OCI-LY1 (cell line): ENCODE results near the gene NHSL2.

Source experiments
- H2AFZ ChIP-seq: fragments of 200-600 bp; sonication (generic), shearing (Covaris generic); 2 replicates; pipeline ENCODE4 v1.6.0; 2014; ENCODE audit warnings: antibody characterized with exemption, mild to moderate bottlenecking, low read length
- H3F3A ChIP-seq: fragments of 200-600 bp; sonication (generic), shearing (Covaris generic); 2 replicates; pipeline ENCODE4 v1.6.0; 2014; ENCODE audit warnings: mild to moderate bottlenecking, antibody characterized with exemption, low read length, moderate library complexity; ENCODE audit not compliant: insufficient read depth
- H3K27ac ChIP-seq: fragments of 200-600 bp; sonication (generic); 2 replicates; pipeline ENCODE4 v1.5.1; 2014; ENCODE audit warnings: low read length, mixed run types, mild to moderate bottlenecking, low read depth; ENCODE audit not compliant: poor library complexity, severe bottlenecking
- H3K27me3 ChIP-seq: fragments of 200-600 bp; sonication (generic); 2 replicates; pipeline ENCODE4 v1.6.0; 2014; ENCODE audit warnings: antibody characterized with exemption, mild to moderate bottlenecking, low read length, moderate library complexity; ENCODE audit not compliant: insufficient read depth
- H3K36me3 ChIP-seq: fragments of 200-600 bp; sonication (generic); 2 replicates; pipeline ENCODE4 v1.6.1; 2014; ENCODE audit warnings: mild to moderate bottlenecking, antibody characterized with exemption, low read length, moderate library complexity, mixed read lengths; ENCODE audit not compliant: insufficient read depth
- H3K4me1 ChIP-seq: fragments of 200-600 bp; sonication (generic); 2 replicates; pipeline ENCODE4 v1.5.1; 2014; ENCODE audit warnings: mild to moderate bottlenecking, low read length, moderate library complexity; ENCODE audit not compliant: insufficient read depth, severe bottlenecking
- H3K4me2 ChIP-seq: fragments of 200-600 bp; sonication (generic), shearing (Covaris generic); 2 replicates; pipeline ENCODE4 v1.6.1; 2014; ENCODE audit warnings: low read length
- H3K4me3 ChIP-seq: fragments of 200-600 bp; sonication (generic); 2 replicates; pipeline ENCODE4 v1.5.1; 2014; ENCODE audit warnings: low read length, low read depth, mild to moderate bottlenecking, mixed read lengths; ENCODE audit not compliant: poor library complexity, severe bottlenecking
- H3K79me2 ChIP-seq: fragments of 200-600 bp; shearing (Covaris generic); 2 replicates; pipeline ENCODE4 v1.6.1; 2016; ENCODE audit warnings: mixed run types, low read length, mixed read lengths; ENCODE audit not compliant: insufficient read depth
- H3K9ac ChIP-seq: fragments of 200-600 bp; sonication (generic), shearing (Covaris generic); 2 replicates; pipeline ENCODE4 v1.6.1; 2014; ENCODE audit warnings: mild to moderate bottlenecking, low read length, mixed read lengths
- H3K9me2 ChIP-seq: fragments of 200-600 bp; sonication (generic), shearing (Covaris generic); 2 replicates; pipeline ENCODE4 v1.6.1; 2014; ENCODE audit warnings: low read depth, mild to moderate bottlenecking, low read length, mixed read lengths
- H3K9me3 ChIP-seq: fragments of 200-600 bp; shearing (Covaris generic); 2 replicates; pipeline ENCODE4 v1.6.1; 2014; ENCODE audit warnings: low read length, mixed read lengths
- H4K20me1 ChIP-seq: fragments of 200-600 bp; sonication (generic), shearing (Covaris generic); 2 replicates; pipeline ENCODE4 v1.6.0; 2016; ENCODE audit warnings: mild to moderate bottlenecking, low read length; ENCODE audit not compliant: insufficient read depth
- EZH2 ChIP-seq: fragments of 200-600 bp; sonication (generic), shearing (Covaris generic); IDR thresholded peaks from 2 replicates; pipeline ENCODE4 v1.8.0; 2017; ENCODE audit warnings: borderline replicate concordance, mixed run types, mild to moderate bottlenecking, antibody characterized with exemption, low read length, moderate library complexity, mixed read lengths
- TF ChIP-seq, protein P1 (sequence below): fragments of 200-600 bp; sonication (generic), shearing (Covaris generic); IDR thresholded peaks from 2 replicates; pipeline ENCODE4 v1.5.1; 2017; ENCODE audit warnings: mild to moderate bottlenecking, antibody characterized with exemption, low read length, moderate library complexity, mixed read lengths

The NHSL2 gene

DNA sequence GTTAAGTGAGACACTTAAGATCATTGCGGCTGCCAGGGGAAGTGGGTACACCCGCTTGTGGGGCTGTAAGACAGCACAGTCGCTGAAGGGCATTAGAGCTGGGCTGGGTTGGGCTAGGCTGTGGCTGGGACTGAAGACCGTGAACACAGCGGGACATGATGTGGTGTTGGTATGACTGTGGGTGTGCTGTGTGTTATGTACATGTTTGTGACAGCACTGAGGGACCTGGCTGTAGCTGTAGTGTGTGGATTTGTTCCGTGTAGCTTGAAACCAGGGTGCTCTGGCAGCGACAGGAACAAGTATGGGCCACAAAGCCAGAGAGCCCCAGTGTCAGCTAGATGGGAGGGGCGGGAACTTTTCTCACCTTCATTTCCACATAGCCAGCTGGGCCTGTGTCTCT is 82.1 kb downstream of the NHSL2 start:
- no peak overlapping the region for H3K4me3 ChIP-seq
- H2AFZ ChIP-seq: no peak overlapping the region
- no peaks in the 10 kb centered on the region for H3K4me1 ChIP-seq
- TF ChIP-seq, protein P1, sequence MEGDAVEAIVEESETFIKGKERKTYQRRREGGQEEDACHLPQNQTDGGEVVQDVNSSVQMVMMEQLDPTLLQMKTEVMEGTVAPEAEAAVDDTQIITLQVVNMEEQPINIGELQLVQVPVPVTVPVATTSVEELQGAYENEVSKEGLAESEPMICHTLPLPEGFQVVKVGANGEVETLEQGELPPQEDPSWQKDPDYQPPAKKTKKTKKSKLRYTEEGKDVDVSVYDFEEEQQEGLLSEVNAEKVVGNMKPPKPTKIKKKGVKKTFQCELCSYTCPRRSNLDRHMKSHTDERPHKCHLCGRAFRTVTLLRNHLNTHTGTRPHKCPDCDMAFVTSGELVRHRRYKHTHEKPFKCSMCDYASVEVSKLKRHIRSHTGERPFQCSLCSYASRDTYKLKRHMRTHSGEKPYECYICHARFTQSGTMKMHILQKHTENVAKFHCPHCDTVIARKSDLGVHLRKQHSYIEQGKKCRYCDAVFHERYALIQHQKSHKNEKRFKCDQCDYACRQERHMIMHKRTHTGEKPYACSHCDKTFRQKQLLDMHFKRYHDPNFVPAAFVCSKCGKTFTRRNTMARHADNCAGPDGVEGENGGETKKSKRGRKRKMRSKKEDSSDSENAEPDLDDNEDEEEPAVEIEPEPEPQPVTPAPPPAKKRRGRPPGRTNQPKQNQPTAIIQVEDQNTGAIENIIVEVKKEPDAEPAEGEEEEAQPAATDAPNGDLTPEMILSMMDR: no peak
- no peak for TF ChIP-seq EZH2
- no peaks in the 10 kb centered on the region for H3K9me3 ChIP-seq
- no peaks in the 10 kb centered on the region for H3K36me3 ChIP-seq
- H3K9me2 ChIP-seq: no peaks in the 10 kb centered on the region
- H3K9ac ChIP-seq: no peak overlapping the region
- H3K27ac ChIP-seq: no peak overlapping the region
- H3K4me2 ChIP-seq: no peak overlapping the region
- H3F3A ChIP-seq: no peaks in the 10 kb centered on the region
- H3K27me3 ChIP-seq: no peaks in the 10 kb centered on the region
- H3K79me2 ChIP-seq: no peaks in the 10 kb centered on the region
- H4K20me1 ChIP-seq: no peaks in the 10 kb centered on the region

DNA sequence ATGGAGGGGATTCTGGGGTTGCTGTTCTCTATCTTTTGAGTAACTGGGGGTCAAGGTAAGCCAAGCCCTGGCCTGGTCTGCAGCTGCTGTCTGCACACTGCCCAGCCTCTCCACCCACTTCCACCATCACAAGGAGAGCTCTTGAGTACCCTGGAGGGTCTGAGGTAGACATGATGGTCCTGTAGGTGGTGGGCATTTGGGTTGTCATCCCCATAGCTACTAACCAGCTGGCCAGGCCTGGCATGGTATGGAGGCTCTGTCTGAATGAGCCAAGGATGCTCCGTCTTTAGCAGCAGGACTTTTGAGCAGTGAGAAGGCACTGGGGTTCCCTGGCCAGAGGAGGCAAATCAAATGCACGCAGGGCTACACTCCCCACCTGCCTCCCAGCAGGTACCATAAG is 82.7 kb downstream of the NHSL2 start:
- no peak overlapping the region for H3K27ac ChIP-seq
- no peaks in the 10 kb centered on the region for H3K27me3 ChIP-seq
- H3K4me2 ChIP-seq: no peak overlapping the region
- H3K4me3 ChIP-seq: no peak overlapping the region
- no peaks in the 10 kb centered on the region for H3K9me3 ChIP-seq
- H3K79me2 ChIP-seq: no peaks in the 10 kb centered on the region
- H3K9me2 ChIP-seq: no peaks in the 10 kb centered on the region
- no peak for TF ChIP-seq EZH2
- TF ChIP-seq, protein P1: no peak
- no peaks in the 10 kb centered on the region for H3K36me3 ChIP-seq
- no peaks in the 10 kb centered on the region for H3K4me1 ChIP-seq
- no peaks in the 10 kb centered on the region for H4K20me1 ChIP-seq
- H3F3A ChIP-seq: no peaks in the 10 kb centered on the region
- no peak overlapping the region for H2AFZ ChIP-seq
- no peak overlapping the region for H3K9ac ChIP-seq

DNA sequence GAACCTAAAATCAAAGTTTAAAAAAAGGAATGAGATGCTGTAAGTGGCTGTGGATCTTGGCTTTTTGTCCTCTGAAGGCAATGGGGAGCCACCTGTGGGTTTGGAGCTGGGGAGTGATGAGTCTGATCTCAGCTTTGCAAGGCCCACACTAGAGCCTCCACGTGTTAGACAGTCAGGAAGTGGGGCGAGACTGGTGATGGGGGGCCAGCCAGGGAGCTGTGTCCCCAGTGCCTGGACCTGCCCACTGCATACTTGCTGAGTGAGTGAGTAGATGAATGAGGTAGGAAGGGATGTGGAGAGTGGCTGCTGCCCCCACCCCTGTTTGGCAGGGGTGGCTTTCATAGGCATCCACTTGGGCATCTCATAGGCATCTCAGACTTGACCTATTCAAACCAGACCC is 84.0 kb downstream of the NHSL2 start:
- TF ChIP-seq, protein P1: no peak
- no peak for TF ChIP-seq EZH2

More for the DNA sequence above, 84.0 kb downstream of the NHSL2 start:
- Histone ChIP-seq H3K36me3 (no peaks in the 10 kb centered on the region), H4K20me1 (no peaks in the 10 kb centered on the region), H3K4me3 (no peak overlapping the region), H3K27me3 (no peaks in the 10 kb centered on the region), H3K27ac (no peak overlapping the region), H3K9ac (no peak overlapping the region), H3K79me2 (no peaks in the 10 kb centered on the region), H3K4me1 (no peaks in the 10 kb centered on the region), H3K9me2 (no peaks in the 10 kb centered on the region), H3F3A (no peaks in the 10 kb centered on the region), H3K4me2 (no peak overlapping the region), H2AFZ (no peak overlapping the region), H3K9me3 (no peaks in the 10 kb centered on the region)
